A549 (cell line): Measurements from ENCODE around the gene SLC2A10. TPM values are rescaled to one million over a fixed set of nuclear protein-coding genes. Genes with fewer than 3 reads are reported as not detected.

ENCODE experiments used
- ATAC-seq, 2 experiments: fragments of 200-7000 bp in 1 of 2; fragments of >200 bp in 1 of 2; cut with Nextera tagmentation in 1 of 2; cut with Tn5 transposase in 1 of 2; 3 replicates each; pipeline versions ENCODE4 v1.8.0 to v1.9.1; 2018 to 2020; ENCODE audit warnings: mild to moderate bottlenecking in 1 of 2, moderate library complexity in 1 of 2
- CTCF ChIA-PET: fragments of 300-600 bp; sonication (Branson Sonifier 250); formaldehyde crosslinking; extraction: SDS; loops from one replicate; lab custom pipeline; 2021; ENCODE audit warnings: antibody characterized with exemption, inconsistent platforms; lab: Yijun Ruan, JAX
- POLR2A ChIA-PET: fragments of 350-600 bp; formaldehyde crosslinking; extraction: SDS; loops from one replicate; lab custom pipeline; 2021; ENCODE audit warnings: antibody characterized with exemption, inconsistent platforms; lab: Yijun Ruan, JAX
- DNase-seq, 2 experiments: peaks; one replicate each; pipeline versions ENCODE4 v3.0.0 to v3.0.0-alpha.2; 2011 to 2016; ENCODE audit warnings: low read depth in 1 of 2, low spot score in 1 of 2
- FAIRE-seq: peaks from 2 replicates; lab custom pipeline; 2011; peaks lifted over from hg19 to GRCh38; lab: Jason Lieb, UNC
- H3K27ac ChIP-seq, 2 experiments: fragments of >200 bp; sonication (Bioruptor Twin); formaldehyde crosslinking; 3 replicates each; pipeline ENCODE4 v1.5.1; 2016 to 2017
- H3K4me1 ChIP-seq: fragments of >200 bp; sonication (Bioruptor Twin); formaldehyde crosslinking; 3 replicates; pipeline ENCODE4 v1.6.1; 2016
- H3K4me2 ChIP-seq: fragments of >200 bp; sonication (Bioruptor Twin); formaldehyde crosslinking; 3 replicates; pipeline ENCODE4 v1.6.1; 2016
- H3K4me3 ChIP-seq: fragments of >200 bp; sonication (Bioruptor Twin); formaldehyde crosslinking; 3 replicates; pipeline ENCODE4 v1.5.1; 2016
- H3K9me3 ChIP-seq: fragments of >200 bp; sonication (Bioruptor Twin); formaldehyde crosslinking; 3 replicates; pipeline ENCODE4 v1.6.1; 2016
- ATOH8 ChIP-seq: fragments of 250-450 bp; sonication (Bioruptor Pico); IDR thresholded peaks from 2 replicates; pipeline ENCODE4 v1.5.0; 2020; ENCODE audit warnings: low read depth, mild to moderate bottlenecking, moderate library complexity
- BCL3 ChIP-seq: fragments of >200 bp; sonication (Bioruptor Twin); formaldehyde crosslinking; IDR thresholded peaks from 3 replicates; pipeline ENCODE4 v1.6.1; 2016
- CEBPB ChIP-seq, 2 experiments: fragments of >200 bp in 1 of 2; sonication (Bioruptor Twin) in 1 of 2; formaldehyde crosslinking in 1 of 2; IDR thresholded peaks; 2 replicates each; pipeline ENCODE4 v1.6.1; 2012 to 2016
- CTCF ChIP-seq: fragments of >200 bp; sonication (Bioruptor Twin); formaldehyde crosslinking; IDR thresholded peaks from 3 replicates; pipeline ENCODE4 v1.5.1; 2016
- E2F6 ChIP-seq: IDR thresholded peaks from 2 replicates; pipeline ENCODE4 v1.6.1; 2012; ENCODE audit warnings: low read depth, borderline replicate concordance
- ELK1 ChIP-seq: fragments of 150-350 bp; IDR thresholded peaks from 2 replicates; pipeline ENCODE4 v1.6.1; 2014; ENCODE audit warnings: low read depth, mild to moderate bottlenecking, low read length
- EP300 ChIP-seq, 2 experiments: fragments of >200 bp; sonication (Bioruptor Twin); formaldehyde crosslinking; IDR thresholded peaks; 2 replicates in 1 of 2; 3 replicates in 1 of 2; pipeline ENCODE4 v1.6.1; 2016 to 2017
- FOSB ChIP-seq: fragments of 250-450 bp; sonication (Bioruptor Pico); IDR thresholded peaks from 2 replicates; pipeline ENCODE4 v1.5.0; 2020; ENCODE audit warnings: mild to moderate bottlenecking, moderate library complexity
- HDAC2 ChIP-seq: fragments of 200-600 bp; sonication (generic); IDR thresholded peaks from 2 replicates; pipeline ENCODE4 v1.6.1; 2016
- HES2 ChIP-seq: fragments of >200 bp; sonication (Bioruptor Twin); formaldehyde crosslinking; IDR thresholded peaks from 2 replicates; pipeline ENCODE4 v1.6.1; 2016
- HOXB5 ChIP-seq: fragments of 250-450 bp; sonication (Bioruptor Pico); IDR thresholded peaks from 2 replicates; pipeline ENCODE4 v1.5.0; 2020; ENCODE audit warnings: mild to moderate bottlenecking, moderate library complexity
- JUNB ChIP-seq: fragments of >200 bp; sonication (Bioruptor Twin); formaldehyde crosslinking; IDR thresholded peaks from 2 replicates; pipeline ENCODE4 v1.6.1; 2016
- KDM1A ChIP-seq: fragments of 200-600 bp; sonication (generic); IDR thresholded peaks from 2 replicates; pipeline ENCODE4 v1.6.1; 2016; ENCODE audit warnings: low read depth, mild to moderate bottlenecking
- MAZ ChIP-seq: fragments of 150-350 bp; IDR thresholded peaks from 2 replicates; pipeline ENCODE4 v1.6.1; 2014; ENCODE audit warnings: antibody characterized with exemption, low read depth, low read length, borderline replicate concordance
- MYC ChIP-seq: IDR thresholded peaks from 2 replicates; pipeline ENCODE4 v1.6.1; 2012; ENCODE audit warnings: mild to moderate bottlenecking, inconsistent platforms, low read length, improper control_type of control experiment, borderline replicate concordance
- NPAS2 ChIP-seq: fragments of 250-450 bp; sonication (Bioruptor Pico); IDR thresholded peaks from 2 replicates; pipeline ENCODE4 v1.8.0; 2022; ENCODE audit warnings: mild to moderate bottlenecking, moderate library complexity, borderline replicate concordance
- NR3C1 ChIP-seq: fragments of >200 bp; sonication (Bioruptor Twin); formaldehyde crosslinking; IDR thresholded peaks from 3 replicates; pipeline ENCODE4 v1.6.1; 2017
- PBX3 ChIP-seq: IDR thresholded peaks from 2 replicates; pipeline ENCODE4 v1.6.1; 2012
- PHF8 ChIP-seq: fragments of 200-600 bp; sonication (generic); IDR thresholded peaks from 2 replicates; pipeline ENCODE4 v1.6.1; 2016; ENCODE audit warnings: low read depth, mild to moderate bottlenecking, antibody characterized with exemption, moderate library complexity, borderline replicate concordance
- POLR2A ChIP-seq: IDR thresholded peaks from 2 replicates; pipeline ENCODE4 v1.6.1; 2012; ENCODE audit warnings: mild to moderate bottlenecking, low read length
- POLR2AphosphoS2 ChIP-seq: conservative IDR thresholded peaks from 2 replicates; pipeline ENCODE4 v1.6.1; 2012; ENCODE audit warnings: low read length, improper control_type of control experiment, inconsistent platforms
- RARB ChIP-seq: fragments of 250-450 bp; sonication (Bioruptor Pico); IDR thresholded peaks from 2 replicates; pipeline ENCODE4 v1.8.0; 2021; ENCODE audit warnings: mild to moderate bottlenecking, moderate library complexity
- RNF2 ChIP-seq: fragments of 200-600 bp; sonication (generic); IDR thresholded peaks from 2 replicates; pipeline ENCODE4 v1.6.1; 2016; ENCODE audit warnings: low read depth, mild to moderate bottlenecking, antibody characterized with exemption, moderate library complexity, borderline replicate concordance
- SMC3 ChIP-seq: fragments of >200 bp; sonication (Bioruptor Twin); formaldehyde crosslinking; IDR thresholded peaks from 3 replicates; pipeline ENCODE4 v1.6.1; 2018; ENCODE audit warnings: inconsistent platforms
- SREBF2 ChIP-seq: fragments of 450-650 bp; IDR thresholded peaks from 2 replicates; pipeline ENCODE4 v1.6.1; 2014; ENCODE audit warnings: mild to moderate bottlenecking, moderate library complexity
- TFCP2L1 ChIP-seq: fragments of 250-450 bp; sonication (Bioruptor Pico); IDR thresholded peaks from 2 replicates; pipeline ENCODE4 v1.5.0; 2021; ENCODE audit warnings: mild to moderate bottlenecking
- TP53 ChIP-seq: fragments of 250-450 bp; sonication (Bioruptor Pico); IDR thresholded peaks from 2 replicates; pipeline ENCODE4 v1.5.0; 2021; ENCODE audit warnings: mild to moderate bottlenecking, moderate library complexity
- ZC3H11A ChIP-seq: fragments of 450-650 bp; IDR thresholded peaks from 2 replicates; pipeline ENCODE4 v1.6.1; 2014; ENCODE audit warnings: antibody characterized with exemption, mild to moderate bottlenecking
- ZFP36 ChIP-seq: fragments of 450-650 bp; IDR thresholded peaks from 2 replicates; pipeline ENCODE4 v1.6.1; 2014; ENCODE audit warnings: borderline replicate concordance; ENCODE audit not compliant: partially characterized antibody
- ZNF302 ChIP-seq: fragments of 250-450 bp; sonication (Bioruptor Pico); IDR thresholded peaks from 2 replicates; pipeline ENCODE4 v1.9.0; 2021; ENCODE audit warnings: inconsistent platforms, mild to moderate bottlenecking, moderate library complexity
- ZSCAN20 ChIP-seq: fragments of 250-450 bp; sonication (Bioruptor Pico); IDR thresholded peaks from 2 replicates; pipeline ENCODE4 v1.8.0; 2022; ENCODE audit warnings: mild to moderate bottlenecking, moderate library complexity
- WGBS: methylation state at CpG from one replicate; pipeline ENCODE4 v1.1.6; 2017; ENCODE audit errors: missing lambda C conversion rate; 5-methylcytosine and 5-hydroxymethylcytosine counted together
- polyA plus RNA-seq, 4 experiments: library from polyadenylated mRNA; depleted of rRNA in 3 of 4; stranded (reverse); fragments of >200 nt; fragmentation: RNase III in 1 of 4; extraction: RNeasy Plus Mini Kit Qiagen cat#74134 plus additional on column Dnase treatment in 1 of 4; gene quantifications; 2 replicates in 3 of 4; 3 replicates in 1 of 4; pipeline ENCODE4 v1.2.3, GENCODE V29; 2011 to 2017

SLC2A10 gene
- polyA plus RNA-seq, 2 of the 4 experiments (the other 2 are of a cell fraction) = 0.01 TPM; not detected in 1

- ATAC-seq (no peak), DNase-seq (no peak), FAIRE-seq (no peak)
- no peak overlapping the region for H3K27ac ChIP-seq
- no peaks in the 10 kb centered on the region for H3K9me3 ChIP-seq
- TF ChIP-seq CTCF (no peak), NPAS2 (CRISPR knock-in tag) (no peak), PHF8 (no peak), ZFP36 (no peak), HES2 (no peak), HOXB5 (CRISPR knock-in tag) (no peak), JUNB (no peak), BCL3 (no peak), RNF2 (no peak), MAZ (no peak), TP53 (CRISPR knock-in tag) (no peak), E2F6 (no peak), CEBPB (IDR thresholded peaks at IDR 0.05) (no peak), SREBF2 (no peak), SMC3 (no peak)
- H3K4me3 ChIP-seq = no peak overlapping the region
- WGBS = 51% methylated on average over 9 of the region's 9 CpGs
- ChIA-PET POLR2A (interaction anchor here (0.5 kb wide), 1 partner anchor 39 kb away, joined by 3 read pairs; no protein-coding TSS in a partner anchor), CTCF (interaction anchor here (1.6 to 2.3 kb wide), 3 partner anchors 10 to 23 kb away, joined by 4 to 12 read pairs (median 7); no protein-coding TSS in a partner anchor)
- H3K4me2 ChIP-seq = no peak overlapping the region
- H3K4me1 ChIP-seq = peaks cover 9% of the 10 kb centered on the region; the same call in 1 of the 3 replicates
Observed at GRCh38 chr20:46774943-46775560, 65.6 kb downstream of the SLC2A10 start.

GRCh38 chr20:46775806-46776205 is 66.4 kb downstream of the SLC2A10 start:
- Histone ChIP-seq H3K4me1 (peaks cover 5% of the 10 kb centered on the region; the same call in 1 of the 3 replicates), H3K27ac (no peak overlapping the region), H3K4me2 (no peak overlapping the region), H3K9me3 (no peaks in the 10 kb centered on the region), H3K4me3 (no peak overlapping the region)
- ChIA-PET POLR2A (no interaction called here), CTCF (interaction anchor here (1.6 kb wide), 1 partner anchor 11 kb away, joined by 7 read pairs; no protein-coding TSS in a partner anchor)
- 97% methylated on average over 1 of the region's 1 CpG for WGBS
- no peak for TF ChIP-seq PHF8
- TF ChIP-seq POLR2A = no peak
- no peak for TF ChIP-seq SMC3
- no peak for TF ChIP-seq PBX3
- no peak for TF ChIP-seq MYC
- TF ChIP-seq FOSB = no peak
- no peak for TF ChIP-seq HOXB5 (CRISPR knock-in tag)
- no peak for TF ChIP-seq ELK1
- TF ChIP-seq NR3C1 = no peak
- TF ChIP-seq ZNF302 = no peak
- no peak for TF ChIP-seq TFCP2L1 (CRISPR knock-in tag)
- TF ChIP-seq ZSCAN20 = no peak
- no peak for TF ChIP-seq ZC3H11A
- no peak for TF ChIP-seq KDM1A
- no peak for TF ChIP-seq EP300 (IDR thresholded peaks at IDR 0.05)
- TF ChIP-seq ATOH8 (CRISPR knock-in tag) = no peak
- no peak for TF ChIP-seq POLR2AphosphoS2
- no peak for TF ChIP-seq RARB (CRISPR knock-in tag)
- no peak for TF ChIP-seq HDAC2
- FAIRE-seq = no peak
- DNase-seq = no peak
- ATAC-seq = no peak
